WERI-Rb-1 (cell line): ENCODE data around the gene CNTN5.

Experiments used
- DNase-seq: peaks from one replicate; pipeline ENCODE4 v3.0.0-alpha.2; 2020
- H3K27ac ChIP-seq: fragments of 250-450 bp; sonication (Bioruptor Pico); 2 replicates; pipeline ENCODE4 v1.5.1; 2020; ENCODE audit warnings: mild to moderate bottlenecking, moderate library complexity
- H3K27me3 ChIP-seq: fragments of 250-450 bp; sonication (Bioruptor Pico); 2 replicates; pipeline ENCODE4 v1.5.1; 2021; ENCODE audit warnings: mild to moderate bottlenecking, low read depth, moderate library complexity; ENCODE audit not compliant: insufficient read depth, severe bottlenecking
- H3K36me3 ChIP-seq: fragments of 250-450 bp; sonication (Bioruptor Pico); 2 replicates; pipeline ENCODE4 v1.5.1; 2020; ENCODE audit warnings: mild to moderate bottlenecking, moderate library complexity
- H3K4me3 ChIP-seq: 2 replicates; pipeline ENCODE4 v1.5.1; 2011; ENCODE audit warnings: low read depth, mild to moderate bottlenecking, control low read depth, low read length
- H3K9me3 ChIP-seq: fragments of 250-450 bp; sonication (Bioruptor Pico); 2 replicates; pipeline ENCODE4 v1.5.1; 2021; ENCODE audit warnings: mild to moderate bottlenecking, moderate library complexity; ENCODE audit not compliant: severe bottlenecking
- TF ChIP-seq, protein P1 (sequence below): IDR thresholded peaks from 2 replicates; pipeline ENCODE4 v1.5.1; 2011; ENCODE audit warnings: low read depth, mild to moderate bottlenecking, control low read depth, inconsistent platforms, low read length

Gene CNTN5

DNA sequence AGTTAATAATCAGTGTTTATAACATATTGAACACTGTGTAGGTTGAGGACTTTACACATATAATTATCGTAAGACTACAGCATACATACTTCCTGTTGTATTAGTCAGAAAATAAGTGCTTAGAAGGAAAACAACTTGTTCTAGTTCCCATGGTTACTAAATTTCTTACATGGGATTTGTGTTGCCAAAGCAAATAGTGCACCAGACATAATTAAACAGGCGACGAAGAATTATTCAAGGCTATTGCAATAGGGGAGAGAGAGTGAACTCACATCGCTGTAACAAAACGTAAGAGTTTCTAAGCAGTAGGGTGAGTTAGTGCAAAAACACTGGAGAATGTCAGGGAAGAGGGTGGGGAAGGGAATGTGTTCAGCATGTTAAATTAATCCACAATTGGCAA, 347.8 kb downstream of the CNTN5 start:
- TF ChIP-seq, protein P1, sequence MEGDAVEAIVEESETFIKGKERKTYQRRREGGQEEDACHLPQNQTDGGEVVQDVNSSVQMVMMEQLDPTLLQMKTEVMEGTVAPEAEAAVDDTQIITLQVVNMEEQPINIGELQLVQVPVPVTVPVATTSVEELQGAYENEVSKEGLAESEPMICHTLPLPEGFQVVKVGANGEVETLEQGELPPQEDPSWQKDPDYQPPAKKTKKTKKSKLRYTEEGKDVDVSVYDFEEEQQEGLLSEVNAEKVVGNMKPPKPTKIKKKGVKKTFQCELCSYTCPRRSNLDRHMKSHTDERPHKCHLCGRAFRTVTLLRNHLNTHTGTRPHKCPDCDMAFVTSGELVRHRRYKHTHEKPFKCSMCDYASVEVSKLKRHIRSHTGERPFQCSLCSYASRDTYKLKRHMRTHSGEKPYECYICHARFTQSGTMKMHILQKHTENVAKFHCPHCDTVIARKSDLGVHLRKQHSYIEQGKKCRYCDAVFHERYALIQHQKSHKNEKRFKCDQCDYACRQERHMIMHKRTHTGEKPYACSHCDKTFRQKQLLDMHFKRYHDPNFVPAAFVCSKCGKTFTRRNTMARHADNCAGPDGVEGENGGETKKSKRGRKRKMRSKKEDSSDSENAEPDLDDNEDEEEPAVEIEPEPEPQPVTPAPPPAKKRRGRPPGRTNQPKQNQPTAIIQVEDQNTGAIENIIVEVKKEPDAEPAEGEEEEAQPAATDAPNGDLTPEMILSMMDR = no peak
- Histone ChIP-seq H3K4me3 (no peak overlapping the region), H3K27me3 (no peaks in the 10 kb centered on the region), H3K36me3 (no peaks in the 10 kb centered on the region), H3K9me3 (no peaks in the 10 kb centered on the region), H3K27ac (no peak overlapping the region)
- DNase-seq = no peak

DNA sequence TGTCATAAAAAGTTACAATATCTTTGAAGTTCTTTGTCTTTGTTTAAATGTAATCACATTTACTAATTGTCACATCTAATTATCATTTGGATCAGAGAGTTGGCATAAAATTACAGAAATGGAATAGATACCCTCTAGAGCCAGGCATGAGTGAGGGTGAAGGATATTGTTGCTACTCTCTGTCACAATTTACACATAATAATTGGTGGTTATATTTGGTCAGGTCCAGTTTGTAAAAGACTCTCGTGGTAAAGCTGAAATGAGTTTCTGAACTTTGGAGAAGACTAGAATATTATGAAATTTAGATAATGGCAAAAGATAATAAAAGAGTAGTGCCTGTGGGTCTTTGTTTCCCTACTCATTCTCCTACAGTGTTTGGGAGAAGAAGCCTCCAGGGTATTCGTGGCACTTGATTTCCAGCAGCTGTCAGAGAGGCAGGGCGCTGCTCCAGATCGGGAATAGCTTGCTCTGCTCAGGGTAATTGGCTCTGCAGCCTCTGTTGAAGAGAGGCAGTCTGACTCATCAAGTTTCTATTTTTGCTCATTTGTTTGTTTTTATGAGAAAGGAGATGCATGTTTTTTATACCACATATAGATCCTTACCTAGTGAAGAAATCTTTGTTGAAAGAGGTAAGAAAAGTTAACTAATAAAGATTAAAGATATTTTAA, 349.9 kb downstream of the CNTN5 start:
- no peak for DNase-seq
- Histone ChIP-seq H3K27ac (no peak overlapping the region), H3K27me3 (no peaks in the 10 kb centered on the region), H3K4me3 (no peak overlapping the region), H3K36me3 (no peaks in the 10 kb centered on the region), H3K9me3 (no peaks in the 10 kb centered on the region)
- TF ChIP-seq, protein P1 = no peak

DNA sequence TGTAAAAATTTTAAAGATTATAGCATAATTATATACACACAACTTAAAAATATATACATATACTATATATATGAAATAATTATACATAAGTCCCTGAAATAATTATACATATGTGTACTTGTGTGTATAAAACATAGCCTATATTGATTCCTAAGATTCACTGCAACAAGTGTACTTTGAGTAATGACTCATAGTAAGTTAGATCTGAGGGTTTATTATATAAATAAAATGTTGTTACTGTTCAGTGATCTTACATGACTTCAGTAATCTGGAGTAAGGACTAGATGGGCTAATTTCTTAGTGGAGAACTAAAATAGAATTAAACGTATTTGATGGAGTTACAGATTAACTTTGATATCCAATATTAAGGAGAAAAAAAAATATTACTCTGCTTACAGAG, 350.5 kb downstream of the CNTN5 start:
- no peak overlapping the region for H3K4me3 ChIP-seq
- no peak overlapping the region for H3K27ac ChIP-seq

DNA sequence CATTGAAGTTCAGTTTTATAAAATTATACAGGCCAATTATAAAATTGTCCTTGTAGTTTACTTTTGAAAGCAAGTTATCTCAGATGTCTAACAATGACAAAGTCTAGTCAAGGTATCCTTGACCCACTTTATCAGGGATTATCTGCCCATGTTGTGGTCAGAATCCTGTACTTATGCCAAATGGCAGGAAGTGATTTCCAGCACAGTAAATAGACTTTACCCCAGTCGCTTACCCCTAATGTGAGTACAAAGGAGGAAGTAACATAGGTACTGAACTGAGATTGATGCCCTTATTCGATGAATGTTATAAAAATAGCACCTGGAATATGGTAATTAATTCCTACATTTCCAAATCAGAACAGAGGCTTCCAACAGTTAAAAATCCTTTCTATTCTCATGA, 355.7 kb downstream of the CNTN5 start:
- TF ChIP-seq, protein P1 = no peak
- no peak overlapping the region for H3K27ac ChIP-seq
- H3K9me3 ChIP-seq = no peaks in the 10 kb centered on the region
- DNase-seq = no peak
- H3K4me3 ChIP-seq = no peak overlapping the region
- no peaks in the 10 kb centered on the region for H3K36me3 ChIP-seq
- no peaks in the 10 kb centered on the region for H3K27me3 ChIP-seq

More for the DNA sequence above, 350.5 kb downstream of the CNTN5 start:
- DNase-seq = no peak
- TF ChIP-seq, protein P1 = no peak
- H3K9me3 ChIP-seq = no peaks in the 10 kb centered on the region
- H3K27me3 ChIP-seq = no peaks in the 10 kb centered on the region
- H3K36me3 ChIP-seq = no peaks in the 10 kb centered on the region

DNA sequence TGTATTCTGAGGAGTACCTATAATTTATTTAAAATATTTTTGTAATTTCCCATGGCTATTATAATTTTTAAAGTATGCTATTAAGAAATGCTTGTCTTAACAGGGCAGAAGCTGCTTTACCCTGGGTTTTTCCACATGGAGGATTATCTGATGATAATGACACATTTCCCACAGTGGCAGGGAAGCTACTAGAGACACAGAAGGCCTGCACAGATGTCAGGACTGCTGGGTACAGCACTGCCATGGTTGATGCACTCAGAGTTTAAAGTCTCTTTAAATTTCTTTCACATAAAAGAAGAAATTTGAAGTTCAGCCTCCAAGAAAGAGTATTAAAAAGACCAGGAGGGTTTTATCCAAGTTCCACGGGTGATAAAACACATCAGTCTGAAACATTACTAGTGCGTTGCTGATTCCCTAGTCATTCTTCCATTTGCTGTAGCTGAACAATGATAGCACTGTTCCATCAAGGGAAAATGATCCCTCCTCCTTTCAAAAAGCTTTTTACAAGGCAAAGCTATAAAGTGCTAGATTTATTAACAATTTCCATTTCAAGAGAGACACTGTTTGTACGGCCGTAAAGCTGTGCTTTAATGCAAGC, 363.0 kb downstream of the CNTN5 start:
- Histone ChIP-seq H3K9me3 (no peaks in the 10 kb centered on the region), H3K27ac (no peak overlapping the region), H3K4me3 (no peak overlapping the region), H3K27me3 (no peaks in the 10 kb centered on the region), H3K36me3 (no peaks in the 10 kb centered on the region)
- TF ChIP-seq, protein P1 = no peak
- DNase-seq = peak; percentile 22
